HPDE6-E6E7 (cell line): ENCODE data around the gene THOC5.
"Not testable (repeated sequence)": the region's sequence is repeated elsewhere in the genome, so short reads cannot be mapped to it uniquely, and the experiment has no call there.

Experiments
- DNase-seq: peaks from one replicate; pipeline ENCODE4 v3.0.0; 2011; ENCODE audit warnings: missing footprints; ENCODE audit errors: extremely low spot score

THOC5 gene

GRCh38 chr22:29511126-29511862, 42.3 kb downstream of the THOC5 start:
- no peak for DNase-seq

GRCh38 chr22:29510542-29510941, 43.0 kb downstream of the THOC5 start:
- no peak for DNase-seq

DNA sequence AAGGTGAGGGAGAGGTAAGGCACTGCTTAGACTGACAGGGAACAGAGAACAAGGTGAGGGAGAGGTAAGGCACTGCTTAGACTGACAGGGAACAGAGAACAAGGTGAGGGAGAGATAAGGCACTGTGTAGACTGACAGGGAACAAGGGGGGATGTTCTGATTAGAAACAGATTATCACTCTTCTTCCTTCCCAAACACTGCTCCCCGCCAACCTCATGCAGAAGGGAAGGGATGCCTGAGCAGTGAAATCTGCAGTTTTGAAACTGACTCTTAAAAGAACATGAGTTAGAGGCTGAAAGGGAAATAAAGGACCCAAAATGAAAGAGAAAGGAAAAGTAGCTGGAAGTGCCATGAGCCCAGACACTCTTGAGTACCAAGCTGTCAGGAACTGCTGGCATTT, 43.7 kb downstream of the THOC5 start:
- DNase-seq = no peak

GRCh38 chr22:29509298-29509697, 44.3 kb downstream of the THOC5 start:
- DNase-seq = no peak

- DNase-seq = no peak
These were observed 49.7 kb downstream of the THOC5 start for GRCh38 chr22:29503811-29504372.

GRCh38 chr22:29499852-29500251, 53.7 kb downstream of the THOC5 start:
- no peak for DNase-seq

DNA sequence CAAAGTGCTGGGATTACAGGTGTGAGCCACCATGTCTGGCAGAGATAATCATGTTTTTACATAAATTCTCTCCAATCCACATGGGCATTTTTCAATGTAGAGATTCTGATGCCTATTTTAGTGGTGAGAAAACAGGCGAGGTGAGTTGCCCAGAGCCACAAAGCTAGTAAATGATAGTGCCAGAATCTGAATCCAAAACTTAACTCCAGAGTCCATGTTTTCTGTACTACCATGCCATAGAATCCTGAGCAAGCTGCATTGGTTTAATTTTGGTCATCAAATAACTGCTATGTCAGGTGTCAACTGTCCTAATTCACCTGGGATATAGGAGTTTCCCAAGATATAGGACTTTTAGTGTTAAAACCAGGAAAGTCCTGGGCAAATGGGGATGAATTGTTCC, 59.9 kb downstream of the THOC5 start:
- no peak for DNase-seq

DNA sequence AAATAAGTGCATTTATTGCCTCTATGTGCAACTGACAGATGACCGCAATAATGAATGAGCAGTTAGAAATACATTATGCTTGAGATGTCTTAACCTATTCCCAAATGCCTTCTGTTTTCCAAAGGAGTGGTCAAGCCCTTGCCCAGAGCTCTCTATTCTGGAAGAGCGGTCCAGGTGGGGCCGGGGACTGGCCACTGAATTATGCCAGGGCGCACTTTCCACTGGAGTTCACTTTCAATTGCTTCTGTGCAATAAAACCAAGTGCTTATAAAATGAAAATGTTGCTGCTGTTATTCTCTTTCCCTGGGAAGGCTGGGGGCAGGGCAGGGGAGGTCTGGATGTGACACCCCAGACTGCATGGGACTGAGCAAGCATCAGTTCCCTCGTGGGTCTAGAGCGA, 62.5 kb downstream of the THOC5 start:
- DNase-seq = no peak

- DNase-seq = not testable (repeated sequence)
These were observed 64.3 kb downstream of the THOC5 start for GRCh38 chr22:29489127-29489780.

DNA sequence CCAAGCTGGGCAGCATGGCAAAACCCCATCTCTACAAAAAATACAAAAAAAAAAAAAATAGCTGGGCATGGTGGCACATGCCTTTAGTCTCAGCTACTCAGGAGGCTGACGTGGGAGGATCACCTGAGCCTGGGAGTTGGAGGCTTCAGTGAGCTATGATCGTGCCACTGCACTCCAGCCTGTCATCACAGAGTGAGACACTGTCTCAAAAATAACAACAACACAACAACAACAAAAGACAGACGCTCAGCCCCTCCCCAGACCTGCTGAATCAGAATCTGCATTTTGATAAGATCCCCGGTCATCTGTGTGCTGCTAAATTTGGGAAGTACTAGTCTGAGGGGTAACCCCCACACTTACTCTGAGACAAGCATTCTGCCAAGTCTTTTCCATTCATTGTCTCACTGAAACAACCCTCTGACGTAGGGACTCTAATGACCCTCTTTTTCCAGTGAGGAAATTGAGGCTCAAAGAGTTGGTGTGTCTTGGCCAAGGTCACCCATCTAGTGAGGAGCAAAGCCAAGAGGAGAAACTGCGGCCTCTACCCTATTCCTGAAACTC, 66.1 kb downstream of the THOC5 start:
- no peak for DNase-seq

- no peak for DNase-seq
These were observed 68.1 kb downstream of the THOC5 start for GRCh38 chr22:29485448-29485847.

DNA sequence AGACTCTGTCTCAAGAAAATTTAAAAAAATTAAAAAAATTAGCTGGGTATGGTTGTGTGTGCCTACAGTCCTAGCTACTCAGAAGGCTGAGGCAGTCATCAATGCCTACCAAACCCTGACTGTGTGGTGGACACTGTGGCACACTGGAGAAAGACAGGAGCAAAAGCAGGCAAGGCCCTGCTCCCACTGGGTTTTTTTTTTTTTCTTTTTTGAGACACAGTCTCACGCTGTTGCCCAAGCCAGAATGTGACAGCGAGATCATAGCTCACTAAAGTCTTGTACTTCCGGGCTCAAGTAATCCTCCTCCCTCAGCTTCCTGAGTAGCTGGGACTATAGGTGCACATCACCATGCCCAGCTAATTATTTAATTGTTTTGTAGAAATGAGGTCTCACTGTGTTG, 68.9 kb downstream of the THOC5 start:
- DNase-seq = no peak

- DNase-seq = no peak
These were observed 70.3 kb downstream of the THOC5 start for GRCh38 chr22:29483254-29483653.

DNA sequence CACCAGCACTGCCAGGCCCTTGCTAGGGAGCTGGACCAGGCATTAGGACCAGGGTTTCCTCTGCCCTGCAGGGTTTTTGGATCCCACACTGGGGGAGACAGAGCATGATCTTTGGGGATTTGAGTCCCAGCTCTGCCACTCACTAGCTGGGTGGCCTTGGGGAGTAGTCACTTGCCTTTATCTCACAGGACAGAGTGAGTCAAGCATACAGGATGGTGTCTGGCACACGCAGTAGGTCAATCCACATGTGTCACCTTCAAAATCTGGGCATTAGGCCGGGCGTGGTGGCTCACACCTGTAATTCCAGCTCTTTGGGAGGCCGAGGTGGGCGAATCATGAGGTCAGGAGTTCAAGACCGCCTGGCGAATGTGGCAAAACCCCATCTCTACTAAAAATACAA, 70.8 kb downstream of the THOC5 start:
- no peak for DNase-seq

DNA sequence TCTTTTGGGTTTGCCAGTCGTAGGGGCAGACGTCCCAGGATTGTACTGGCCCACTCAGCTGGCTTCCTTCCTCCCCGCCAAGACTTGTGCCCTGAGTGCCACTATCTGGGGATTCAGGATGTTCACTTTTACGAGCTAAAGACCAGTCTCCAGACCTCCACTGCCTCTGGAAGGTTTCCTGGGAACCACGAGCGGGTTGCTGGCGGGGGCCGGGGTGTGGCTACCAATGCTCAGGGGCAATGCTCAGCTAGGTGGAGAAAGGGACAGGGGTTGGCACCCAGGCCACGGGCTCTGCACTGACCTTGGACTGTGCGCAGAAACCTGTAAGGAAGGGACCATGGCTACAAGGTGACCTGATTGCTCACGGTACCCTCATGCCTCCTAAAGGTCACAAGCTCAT, 71.3 kb downstream of the THOC5 start:
- DNase-seq = no peak

- no peak for DNase-seq
These were observed 72.1 kb downstream of the THOC5 start for GRCh38 chr22:29481265-29482000.

DNA sequence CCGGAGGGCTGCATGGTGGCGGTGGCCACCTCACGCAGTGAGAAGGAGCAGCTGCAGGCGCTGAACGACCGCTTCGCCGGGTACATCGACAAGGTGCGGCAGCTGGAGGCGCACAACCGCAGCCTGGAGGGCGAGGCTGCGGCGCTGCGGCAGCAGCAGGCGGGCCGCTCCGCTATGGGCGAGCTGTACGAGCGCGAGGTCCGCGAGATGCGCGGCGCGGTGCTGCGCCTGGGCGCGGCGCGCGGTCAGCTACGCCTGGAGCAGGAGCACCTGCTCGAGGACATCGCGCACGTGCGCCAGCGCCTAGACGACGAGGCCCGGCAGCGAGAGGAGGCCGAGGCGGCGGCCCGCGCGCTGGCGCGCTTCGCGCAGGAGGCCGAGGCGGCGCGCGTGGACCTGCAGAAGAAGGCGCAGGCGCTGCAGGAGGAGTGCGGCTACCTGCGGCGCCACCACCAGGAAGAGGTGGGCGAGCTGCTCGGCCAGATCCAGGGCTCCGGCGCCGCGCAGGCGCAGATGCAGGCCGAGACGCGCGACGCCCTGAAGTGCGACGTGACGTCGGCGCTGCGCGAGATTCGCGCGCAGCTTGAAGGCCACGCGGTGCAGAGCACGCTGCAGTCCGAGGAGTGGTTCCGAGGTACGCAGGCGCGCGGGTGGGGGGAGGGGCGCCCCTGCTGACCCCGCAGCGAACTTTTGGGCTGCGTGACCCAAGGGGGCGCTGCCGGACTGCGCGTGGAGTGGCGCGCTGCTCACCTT, 72.9 kb downstream of the THOC5 start:
- peak; percentile 83 for DNase-seq

DNA sequence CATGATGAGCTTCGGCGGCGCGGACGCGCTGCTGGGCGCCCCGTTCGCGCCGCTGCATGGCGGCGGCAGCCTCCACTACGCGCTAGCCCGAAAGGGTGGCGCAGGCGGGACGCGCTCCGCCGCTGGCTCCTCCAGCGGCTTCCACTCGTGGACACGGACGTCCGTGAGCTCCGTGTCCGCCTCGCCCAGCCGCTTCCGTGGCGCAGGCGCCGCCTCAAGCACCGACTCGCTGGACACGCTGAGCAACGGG, 73.4 kb downstream of the THOC5 start:
- DNase-seq = no peak

DNA sequence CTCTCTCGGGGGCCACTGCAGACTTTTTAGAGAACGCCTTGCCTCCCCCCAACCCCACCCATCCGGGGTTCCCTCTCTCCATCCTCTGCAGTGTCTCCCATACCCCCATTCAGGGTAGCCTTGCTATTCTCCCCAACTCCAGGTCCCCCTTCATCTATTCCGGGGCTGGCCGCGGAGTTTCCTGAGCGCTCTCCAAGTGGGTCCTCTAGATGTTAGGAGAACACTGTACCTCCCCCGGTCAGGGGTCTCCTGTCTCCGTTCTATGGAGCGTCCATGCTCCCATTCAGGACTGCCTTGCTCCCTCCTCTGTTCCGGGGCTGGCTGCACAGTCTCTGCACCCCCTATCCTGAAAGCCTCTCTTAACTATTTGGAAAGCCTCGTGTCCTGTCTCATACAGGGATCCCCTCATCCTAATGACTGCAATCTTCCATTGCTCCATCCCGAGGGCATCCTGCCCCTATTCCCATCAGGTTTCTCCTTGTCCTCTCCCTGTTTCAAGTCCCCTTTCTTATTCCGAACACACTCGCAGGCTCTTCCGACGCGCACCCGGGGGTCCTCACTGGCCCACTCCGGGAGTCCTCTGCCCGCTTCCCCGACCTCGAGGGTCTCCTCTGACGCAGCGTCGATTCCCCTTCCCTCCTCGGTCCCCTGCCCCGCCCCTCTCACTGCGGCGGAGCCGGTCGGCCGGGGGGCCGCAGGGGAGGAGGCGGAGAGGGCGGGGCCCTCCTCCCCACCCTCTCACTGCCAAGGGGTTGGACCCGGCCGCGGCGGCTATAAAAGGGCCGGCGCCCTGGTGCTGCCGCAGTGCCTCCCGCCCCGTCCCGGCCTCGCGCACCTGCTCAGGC, 73.9 kb downstream of the THOC5 start, which contains the start of gene NEFH:
NEFH (plus strand) TSS at position 802 of the 845 bp plus-strand sequence. CDS start 45 bp downstream, outside the sequence.
- DNase-seq = no peak
